CD4-positive, alpha-beta memory T cell (primary cell): ENCODE results near the gene CSNK1G3. TPM values are rescaled to one million over a fixed set of nuclear protein-coding genes. Genes with fewer than 3 reads are reported as not detected.
"Not testable (repeated sequence)": the region's sequence is repeated elsewhere in the genome, so short reads cannot be mapped to it uniquely, and the experiment has no call there.

ENCODE experiments used
- CTCF ChIA-PET: fragments of 350-600 bp; sonication (Branson Sonifier 250); formaldehyde crosslinking; loops from one replicate; lab custom pipeline; 2021; ENCODE audit warnings: inconsistent platforms; ENCODE audit not compliant: partially characterized antibody; lab: Charles Lee
- POLR2A ChIA-PET: fragments of 350-600 bp; sonication (Branson Sonifier 250); formaldehyde crosslinking; loops from one replicate; lab custom pipeline; 2021; ENCODE audit not compliant: partially characterized antibody; lab: Charles Lee
- DNase-seq, 5 donors: peaks; one replicate each; pipeline versions ENCODE4 v3.0.0 to v3.0.0-alpha.2; 2020 to 2022; ENCODE audit warnings: mixed read lengths in 1 of 5
- H3K27ac ChIP-seq: one replicate; pipeline ENCODE4 v1.7.0; 2013; ENCODE audit warnings: low read depth, low read length
- H3K27me3 ChIP-seq: 2 replicates; pipeline ENCODE4 v1.7.0; 2013; ENCODE audit warnings: mild to moderate bottlenecking, low read length, moderate library complexity; ENCODE audit not compliant: insufficient read depth
- H3K36me3 ChIP-seq: 2 replicates; pipeline ENCODE4 v1.7.0; 2013; ENCODE audit warnings: mild to moderate bottlenecking, low read length, moderate library complexity; ENCODE audit not compliant: insufficient read depth
- H3K4me1 ChIP-seq: 2 replicates; pipeline ENCODE4 v1.7.0; 2013; ENCODE audit warnings: mild to moderate bottlenecking, low read length, moderate library complexity; ENCODE audit not compliant: insufficient read depth
- H3K4me3 ChIP-seq, 2 donors: one replicate each; pipeline ENCODE4 v1.7.0; 2013; ENCODE audit warnings: low read length in 2 of 2, mild to moderate bottlenecking in 1 of 2
- H3K9me3 ChIP-seq, 2 donors: one replicate each; pipeline ENCODE4 v1.7.0; 2013; ENCODE audit warnings: low read length in 2 of 2, control low read depth in 1 of 2; ENCODE audit not compliant: control insufficient read depth in 1 of 2
- H3K27ac Mint-ChIP-seq, 7 donors: one replicate each; pipeline ENCODE4 v1.8.0; 2020 to 2021; ENCODE audit warnings: mixed read lengths in 7 of 7, mild to moderate bottlenecking in 6 of 7, inconsistent platforms in 3 of 7, moderate library complexity in 3 of 7
- H3K27me3 Mint-ChIP-seq, 2 donors: one replicate each; pipeline ENCODE4 v1.8.0; 2020 to 2021; ENCODE audit warnings: mixed read lengths in 2 of 2
- H3K36me3 Mint-ChIP-seq, 2 donors: one replicate each; pipeline ENCODE4 v1.8.0; 2020 to 2021; ENCODE audit warnings: mixed read lengths in 2 of 2, inconsistent platforms in 1 of 2, mild to moderate bottlenecking in 1 of 2
- H3K4me1 Mint-ChIP-seq, 4 donors: one replicate each; pipeline ENCODE4 v1.8.0; 2020 to 2021; ENCODE audit warnings: mixed read lengths in 4 of 4, mild to moderate bottlenecking in 1 of 4
- H3K4me3 Mint-ChIP-seq, 8 donors: one replicate each; pipeline ENCODE4 v1.8.0; 2020 to 2021; ENCODE audit warnings: mixed read lengths in 8 of 8, mild to moderate bottlenecking in 7 of 8, moderate library complexity in 6 of 8, inconsistent platforms in 3 of 8
- H3K9me3 Mint-ChIP-seq, 8 donors: one replicate each; pipeline ENCODE4 v1.8.0; 2020 to 2021; ENCODE audit warnings: mixed read lengths in 8 of 8, mild to moderate bottlenecking in 5 of 8, inconsistent platforms in 3 of 8, moderate library complexity in 1 of 8
- intact Hi-C: fragments of 100-400 bp; cut with micrococcal nuclease; formaldehyde crosslinking; loops from one replicate; pipeline ENCODE4 v1.15.1; 2023
- polyA plus RNA-seq, 2 donors: library from polyadenylated mRNA; unstranded; fragments of 300-500 nt; fragmentation: Illumina TruSeq; gene quantifications; one replicate each; pipeline ENCODE4 v1.2.3, GENCODE V29; 2021
- total RNA-seq, 2 experiments: library from RNA; stranded (reverse); gene quantifications; one replicate each; pipeline ENCODE4 v1.2.3, GENCODE V29; 2021

CSNK1G3 gene
- total and polyA plus RNA-seq, 4 experiments from 2014 or later: 23.2 to 93.0 (median 56.5) TPM

- Mint-ChIP-seq H3K27ac (no peak overlapping the region), H3K36me3 (peaks cover 8% of the 10 kb centered on the region in 2 donors), H3K27me3 (peaks cover 6 to 8% of the 10 kb centered on the region in 2 donors), H3K4me1 (no peaks in the 10 kb centered on the region), H3K9me3 (peaks cover 10 to 63% (median 53%) of the 10 kb centered on the region in 8 donors), H3K4me3 (no peak overlapping the region)
- no peaks in the 10 kb centered on the region for H3K9me3 ChIP-seq
- ChIA-PET POLR2A (no interaction called here), CTCF (no interaction called here)
- intact Hi-C loops: no loop called here
- no peaks in the 10 kb centered on the region for H3K27me3 ChIP-seq
- DNase-seq: no peak
- no peak overlapping the region for H3K27ac ChIP-seq
- H3K36me3 ChIP-seq: no peaks in the 10 kb centered on the region
- no peak overlapping the region for H3K4me3 ChIP-seq
- H3K4me1 ChIP-seq: no peaks in the 10 kb centered on the region
These were observed 114.1 kb downstream of the CSNK1G3 start for GRCh38 chr5:123626051-123626450.

DNA sequence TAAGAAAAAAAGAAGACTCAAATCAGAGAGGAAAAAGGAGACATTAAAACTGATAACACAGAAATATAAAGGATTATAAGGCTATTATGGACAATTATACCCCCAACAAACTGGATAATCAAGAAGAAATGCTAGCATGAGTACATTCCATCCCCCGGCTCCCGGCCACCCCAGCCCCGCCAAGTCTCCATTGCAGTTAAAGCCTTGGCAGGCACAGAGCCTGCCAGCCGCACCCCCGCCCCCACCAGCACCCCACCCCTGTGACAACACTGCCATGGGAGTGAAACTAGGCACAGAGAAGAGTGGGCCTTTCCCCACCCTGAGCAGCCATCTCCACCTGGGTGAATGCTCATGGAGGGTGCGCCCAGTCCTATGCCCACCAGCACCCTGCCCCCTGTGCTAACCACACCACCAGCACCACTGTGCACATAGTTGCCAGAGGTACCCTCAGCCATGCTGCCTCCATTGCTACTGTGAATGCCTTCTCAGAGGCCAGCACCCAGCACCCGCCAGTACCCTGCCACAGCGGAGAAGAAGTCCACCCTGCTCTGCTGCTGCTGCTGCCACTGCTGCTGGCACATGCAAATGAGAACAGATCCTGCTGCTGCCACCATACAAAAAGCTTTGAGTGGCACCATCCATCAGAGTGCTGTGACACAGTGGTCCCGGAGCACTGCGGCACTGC lies 117.0 kb downstream of the CSNK1G3 start:
- intact Hi-C loops: no loop called here
- POLR2A ChIA-PET: no interaction called here
- H3K27me3 Mint-ChIP-seq: peaks cover 8 to 11% of the 10 kb centered on the region in 2 donors

GRCh38 chr5:123636006-123636405 lies 124.0 kb downstream of the CSNK1G3 start:
- peak in 1 of 5 donors; percentile 35 for DNase-seq
- ChIA-PET POLR2A (no interaction called here), CTCF (interaction anchor here (0.6 kb wide), 1 partner anchor 523 kb away, joined by 6 read pairs; no protein-coding TSS in a partner anchor)
- Mint-ChIP-seq H3K36me3 (no peaks in the 10 kb centered on the region), H3K4me1 (no peaks in the 10 kb centered on the region), H3K27me3 (peaks cover 2 to 7% of the 10 kb centered on the region in 2 donors), H3K27ac (no peak overlapping the region), H3K9me3 (peaks cover under 1 to 26% (median 15%) of the 10 kb centered on the region in 8 donors), H3K4me3 (no peak overlapping the region)
- Histone ChIP-seq H3K4me1 (no peaks in the 10 kb centered on the region), H3K36me3 (no peaks in the 10 kb centered on the region), H3K4me3 (no peak overlapping the region), H3K27me3 (no peaks in the 10 kb centered on the region), H3K9me3 (no peaks in the 10 kb centered on the region), H3K27ac (no peak overlapping the region)
- intact Hi-C loops: no loop called here

More for the DNA sequence above, 117.0 kb downstream of the CSNK1G3 start:
- no peaks in the 10 kb centered on the region for H3K36me3 ChIP-seq
- Mint-ChIP-seq H3K4me3 (no peak overlapping the region), H3K27ac (no peak overlapping the region), H3K4me1 (no peaks in the 10 kb centered on the region), H3K9me3 (peaks cover 10 to 80% (median 66%) of the 10 kb centered on the region in 8 donors), H3K36me3 (peaks cover 8% of the 10 kb centered on the region in 2 donors)
- DNase-seq: no peak
- CTCF ChIA-PET: no interaction called here
- H3K27me3 ChIP-seq: no peaks in the 10 kb centered on the region
- no peaks in the 10 kb centered on the region for H3K9me3 ChIP-seq
- H3K27ac ChIP-seq: no peak overlapping the region
- no peak overlapping the region for H3K4me3 ChIP-seq
- no peaks in the 10 kb centered on the region for H3K4me1 ChIP-seq

DNA sequence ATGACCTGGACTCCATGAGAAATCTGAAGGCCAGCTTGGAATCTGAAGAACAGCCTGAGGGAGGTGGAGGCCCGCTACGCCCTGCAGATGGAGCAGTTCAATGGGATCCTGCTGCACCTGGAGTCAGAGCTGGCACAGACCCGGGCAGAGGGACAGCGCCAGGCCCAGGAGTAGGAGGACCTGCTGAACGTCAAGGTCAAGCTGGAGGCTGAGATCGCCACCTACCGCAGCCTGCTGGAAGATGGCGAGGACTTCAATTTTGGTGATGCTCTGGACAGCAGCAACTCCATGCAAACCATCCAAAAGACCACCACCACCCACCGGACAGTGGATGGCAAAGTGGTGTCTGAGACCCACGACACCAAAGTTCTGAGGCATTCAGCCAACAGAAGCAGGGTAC lies 125.1 kb downstream of the CSNK1G3 start:
- H3K27me3 Mint-ChIP-seq, H3K9me3 ChIP-seq, POLR2A ChIA-PET, H3K27me3 ChIP-seq, CTCF ChIA-PET, H3K27ac Mint-ChIP-seq, H3K27ac ChIP-seq, intact Hi-C loops, H3K36me3 ChIP-seq, H3K36me3 Mint-ChIP-seq, H3K4me3 Mint-ChIP-seq, H3K4me1 ChIP-seq, H3K4me3 ChIP-seq, H3K4me1 Mint-ChIP-seq: not testable (repeated sequence)
- H3K9me3 Mint-ChIP-seq: peaks cover 0 to 19% (median 8%) of the 10 kb centered on the region in 8 donors
- DNase-seq: peak in 1 of 5 donors; percentile 34

DNA sequence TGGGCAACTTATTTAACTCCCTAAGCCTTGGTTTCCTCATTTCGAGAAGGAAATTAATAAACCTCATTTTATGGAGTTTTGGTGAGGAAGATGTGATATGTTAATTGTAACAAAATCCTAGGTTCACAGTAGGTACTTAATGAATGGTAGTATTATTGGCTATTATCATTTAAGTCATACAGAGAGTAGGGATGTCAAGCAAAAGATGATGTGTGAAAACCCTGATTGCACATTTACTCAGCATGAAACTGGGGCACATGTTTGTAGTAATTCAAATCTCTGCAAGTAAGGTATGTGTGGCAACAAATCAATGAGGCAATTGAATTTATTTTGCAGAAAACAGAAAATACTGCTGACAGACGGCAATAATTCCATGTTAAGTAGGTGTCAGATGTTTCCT lies 127.3 kb downstream of the CSNK1G3 start:
- Mint-ChIP-seq H3K27me3 (peaks cover 0 to 4% of the 10 kb centered on the region in 2 donors), H3K27ac (no peak overlapping the region), H3K4me1 (no peaks in the 10 kb centered on the region), H3K9me3 (peaks cover 0 to 9% (median 4%) of the 10 kb centered on the region in 8 donors), H3K36me3 (no peaks in the 10 kb centered on the region), H3K4me3 (no peak overlapping the region)
- no peak overlapping the region for H3K4me3 ChIP-seq
- ChIA-PET POLR2A (no interaction called here), CTCF (no interaction called here)
- H3K36me3 ChIP-seq: no peaks in the 10 kb centered on the region
- H3K27ac ChIP-seq: no peak overlapping the region
- H3K9me3 ChIP-seq: no peaks in the 10 kb centered on the region
- no peaks in the 10 kb centered on the region for H3K4me1 ChIP-seq
- H3K27me3 ChIP-seq: no peaks in the 10 kb centered on the region
- intact Hi-C loops: no loop called here
- DNase-seq: no peak

GRCh38 chr5:123645024-123645603 lies 133.1 kb downstream of the CSNK1G3 start:
- ChIA-PET POLR2A (no interaction called here), CTCF (no interaction called here)
- H3K4me1 ChIP-seq: no peaks in the 10 kb centered on the region
- H3K27ac ChIP-seq: no peak overlapping the region
- DNase-seq: no peak
- H3K9me3 ChIP-seq: no peaks in the 10 kb centered on the region
- intact Hi-C loops: no loop called here
- no peaks in the 10 kb centered on the region for H3K4me1 Mint-ChIP-seq
- H3K27me3 ChIP-seq: no peaks in the 10 kb centered on the region
- H3K9me3 Mint-ChIP-seq: peaks cover 0 to 12% (median 5%) of the 10 kb centered on the region in 8 donors
- no peak overlapping the region for H3K27ac Mint-ChIP-seq
- no peaks in the 10 kb centered on the region for H3K36me3 Mint-ChIP-seq
- H3K36me3 ChIP-seq: no peaks in the 10 kb centered on the region
- no peak overlapping the region for H3K4me3 Mint-ChIP-seq
- H3K4me3 ChIP-seq: no peak overlapping the region
- H3K27me3 Mint-ChIP-seq: peaks cover 4 to 14% of the 10 kb centered on the region in 2 donors

GRCh38 chr5:123647066-123647465 lies 135.1 kb downstream of the CSNK1G3 start:
- no peak overlapping the region for H3K27ac Mint-ChIP-seq

More at GRCh38 chr5:123647066-123647465, 135.1 kb downstream of the CSNK1G3 start:
- H3K9me3 ChIP-seq: no peaks in the 10 kb centered on the region
- H3K27me3 ChIP-seq: no peaks in the 10 kb centered on the region
- CTCF ChIA-PET: no interaction called here
- peaks cover 6 to 14% of the 10 kb centered on the region in 2 donors for H3K27me3 Mint-ChIP-seq
- no peaks in the 10 kb centered on the region for H3K36me3 Mint-ChIP-seq
- intact Hi-C loops: no loop called here
- H3K9me3 Mint-ChIP-seq: peaks cover 0 to 12% (median 5%) of the 10 kb centered on the region in 8 donors
- H3K4me1 Mint-ChIP-seq: no peaks in the 10 kb centered on the region
- no peak overlapping the region for H3K27ac ChIP-seq
- no peak overlapping the region for H3K4me3 ChIP-seq
- H3K36me3 ChIP-seq: no peaks in the 10 kb centered on the region
- POLR2A ChIA-PET: no interaction called here
- H3K4me1 ChIP-seq: no peaks in the 10 kb centered on the region
- DNase-seq: no peak
- no peak overlapping the region for H3K4me3 Mint-ChIP-seq
